Measurements from ENCODE around the gene TAS1R3. TPM values are rescaled to one million over a fixed set of nuclear protein-coding genes. Genes with fewer than 3 reads are reported as not detected.

Gene TAS1R3
- total and polyA plus RNA-seq, 2 experiments from 2014 or later: 0.14 TPM; not detected in 1

DNA sequence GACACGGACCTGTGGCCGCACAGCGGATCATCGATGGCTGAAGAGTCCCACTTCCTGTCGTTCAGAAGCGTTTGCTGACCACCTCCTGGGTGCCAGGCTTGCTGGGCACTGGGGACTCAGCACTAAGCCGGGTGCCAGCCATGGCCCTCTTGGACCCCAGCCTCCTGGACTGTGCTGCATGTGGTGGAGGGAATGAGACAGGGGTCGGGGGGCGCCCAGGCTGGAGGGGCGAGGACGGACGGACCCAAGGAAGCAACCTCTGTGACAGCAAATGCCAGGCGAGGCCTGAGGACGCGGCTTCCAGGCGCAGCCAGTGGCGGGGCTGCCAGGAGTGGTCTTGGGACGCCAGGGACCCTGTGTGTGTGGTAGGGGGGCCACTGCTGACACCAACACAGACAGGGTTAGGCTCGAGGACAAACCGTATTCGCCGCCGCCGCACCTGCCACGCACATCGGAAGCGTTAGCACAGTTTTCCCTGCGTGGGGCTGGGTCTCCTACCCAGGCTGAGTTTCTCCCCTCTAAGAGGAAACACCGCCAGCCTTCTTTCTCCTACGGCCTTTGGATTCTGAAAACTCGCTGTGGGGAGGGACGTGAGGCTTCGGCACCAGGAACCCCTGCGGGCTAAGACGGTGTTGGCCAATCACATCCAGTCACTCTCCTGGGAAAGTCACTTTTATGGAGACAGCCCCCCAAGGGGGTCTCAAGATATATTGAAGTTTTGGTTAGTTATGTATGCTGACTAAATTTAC lies 30.3 kb downstream of the TAS1R3 start (continued):
- TF ChIP-seq ETS1 (IDR thresholded peaks at IDR 0.05) (no peak), CREB1 (CRISPR knock-in tag; IDR thresholded peaks at IDR 0.05; ENCODE audit: low read depth) (no peak)
- TF ChIP-seq, protein P1, sequence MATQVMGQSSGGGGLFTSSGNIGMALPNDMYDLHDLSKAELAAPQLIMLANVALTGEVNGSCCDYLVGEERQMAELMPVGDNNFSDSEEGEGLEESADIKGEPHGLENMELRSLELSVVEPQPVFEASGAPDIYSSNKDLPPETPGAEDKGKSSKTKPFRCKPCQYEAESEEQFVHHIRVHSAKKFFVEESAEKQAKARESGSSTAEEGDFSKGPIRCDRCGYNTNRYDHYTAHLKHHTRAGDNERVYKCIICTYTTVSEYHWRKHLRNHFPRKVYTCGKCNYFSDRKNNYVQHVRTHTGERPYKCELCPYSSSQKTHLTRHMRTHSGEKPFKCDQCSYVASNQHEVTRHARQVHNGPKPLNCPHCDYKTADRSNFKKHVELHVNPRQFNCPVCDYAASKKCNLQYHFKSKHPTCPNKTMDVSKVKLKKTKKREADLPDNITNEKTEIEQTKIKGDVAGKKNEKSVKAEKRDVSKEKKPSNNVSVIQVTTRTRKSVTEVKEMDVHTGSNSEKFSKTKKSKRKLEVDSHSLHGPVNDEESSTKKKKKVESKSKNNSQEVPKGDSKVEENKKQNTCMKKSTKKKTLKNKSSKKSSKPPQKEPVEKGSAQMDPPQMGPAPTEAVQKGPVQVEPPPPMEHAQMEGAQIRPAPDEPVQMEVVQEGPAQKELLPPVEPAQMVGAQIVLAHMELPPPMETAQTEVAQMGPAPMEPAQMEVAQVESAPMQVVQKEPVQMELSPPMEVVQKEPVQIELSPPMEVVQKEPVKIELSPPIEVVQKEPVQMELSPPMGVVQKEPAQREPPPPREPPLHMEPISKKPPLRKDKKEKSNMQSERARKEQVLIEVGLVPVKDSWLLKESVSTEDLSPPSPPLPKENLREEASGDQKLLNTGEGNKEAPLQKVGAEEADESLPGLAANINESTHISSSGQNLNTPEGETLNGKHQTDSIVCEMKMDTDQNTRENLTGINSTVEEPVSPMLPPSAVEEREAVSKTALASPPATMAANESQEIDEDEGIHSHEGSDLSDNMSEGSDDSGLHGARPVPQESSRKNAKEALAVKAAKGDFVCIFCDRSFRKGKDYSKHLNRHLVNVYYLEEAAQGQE (IDR thresholded peaks at IDR 0.05; ENCODE audit: unreplicated experiment): no peak

- Histone ChIP-seq H3K79me2 (replicated peaks; ENCODE audit: insufficient read depth) (no peaks in the 10 kb centered on the region), H2AFZ (peak overlapping the region; percentile 43; the same call in 1 of the 2 replicates), H3K9me2 (ENCODE audit: insufficient read depth) (no peaks in the 10 kb centered on the region), H3K4me1 (ENCODE audit: insufficient read depth) (peaks cover 22% of the 10 kb centered on the region), H3K27me3 (ENCODE audit: insufficient read depth) (no peaks in the 10 kb centered on the region), H4K20me1 (replicated peaks; ENCODE audit: insufficient read depth) (no peaks in the 10 kb centered on the region), H3K4me3 (no peak overlapping the region), H3F3A (replicated peaks; ENCODE audit: low read depth) (peaks cover 28% of the 10 kb centered on the region; the same call in 1 of the 2 replicates), H3K4me2 (peak overlapping the region; percentile 8; the same call in 1 of the 2 replicates), H3K36me3 (ENCODE audit: insufficient read depth) (no peaks in the 10 kb centered on the region), H3K27ac (ENCODE audit: low read depth) (no peak overlapping the region; the same call in 1 of the 2 replicates)
- ATAC-seq: peak; percentile 32
- no peaks in the 10 kb centered on the region; the same call in 2 of the 3 replicates for H3K9me3 Mint-ChIP-seq
- peaks cover 16% of the 10 kb centered on the region for H3K27me3 Mint-ChIP-seq (ENCODE audit: insufficient read depth, low read depth, poor library complexity)
- 0 out of 3 replicates have a peak overlapping the region, but pooled peaks have one; percentile 23 for H3K4me3 Mint-ChIP-seq
- peak; percentile 62 for DNase-seq (ENCODE audit: low spot score)
- no peaks in the 10 kb centered on the region for H3K36me3 Mint-ChIP-seq (ENCODE audit: low read depth)
- peak overlapping the region; percentile 76 for H3K27ac Mint-ChIP-seq
- H3K4me1 Mint-ChIP-seq: peaks cover 31% of the 10 kb centered on the region
- TF ChIP-seq ETS1 (IDR thresholded peaks at IDR 0.05) (no peak), CTCF (conservative IDR thresholded peaks at IDR 0.05; ENCODE audit: low read depth in 2 of 2) (0 out of 4 replicates have a peak, but pooled peaks of 1 of the 2 experiments have one; percentile 8)
Measured at GRCh38 chr1:1361982-1362423, 30.9 kb downstream of the TAS1R3 start.
